MCF 10A (cell line): ENCODE results near the gene CACNB2. TPM values are rescaled to one million over a fixed set of nuclear protein-coding genes. Genes with fewer than 3 reads are reported as not detected.

Source experiments
- BruUV-seq: library from RNA; stranded (reverse); fragments of 400-500 nt; replicated peaks from 2 replicates; lab custom pipeline; 2021; lab: Mats Ljungman, UMichigan
- CTCF ChIA-PET: fragments of 300-600 bp; sonication (Branson Sonifier 250); formaldehyde crosslinking; extraction: SDS; loops from one replicate; lab custom pipeline; 2021; ENCODE audit warnings: antibody characterized with exemption, inconsistent platforms; lab: Yijun Ruan, JAX
- POLR2A ChIA-PET: fragments of 300-600, 350-650 bp; sonication (Branson Sonifier 250); formaldehyde crosslinking; extraction: SDS; loops from one replicate; lab custom pipeline; 2020; ENCODE audit warnings: antibody characterized with exemption, inconsistent platforms; lab: Yijun Ruan, JAX
- DNase-seq: peaks from one replicate; pipeline ENCODE4 v3.0.0-alpha.2; 2018; ENCODE audit not compliant: unreplicated experiment
- H3K27ac Mint-ChIP-seq: one replicate; pipeline ENCODE4 v1.8.0; 2022; ENCODE audit warnings: mild to moderate bottlenecking, low read depth, mixed read lengths; ENCODE audit not compliant: unreplicated experiment
- H3K27me3 Mint-ChIP-seq: one replicate; pipeline ENCODE4 v1.8.0; 2022; ENCODE audit warnings: mixed read lengths; ENCODE audit not compliant: insufficient read depth, unreplicated experiment
- H3K36me3 Mint-ChIP-seq: one replicate; pipeline ENCODE4 v1.8.0; 2022; ENCODE audit warnings: mild to moderate bottlenecking, moderate library complexity, mixed read lengths; ENCODE audit not compliant: insufficient read depth, unreplicated experiment
- H3K4me1 Mint-ChIP-seq: one replicate; pipeline ENCODE4 v1.8.0; 2022; ENCODE audit warnings: mixed read lengths; ENCODE audit not compliant: insufficient read depth, unreplicated experiment
- H3K4me3 Mint-ChIP-seq: one replicate; pipeline ENCODE4 v1.8.0; 2022; ENCODE audit warnings: mild to moderate bottlenecking, moderate library complexity, mixed read lengths; ENCODE audit not compliant: unreplicated experiment
- H3K9me3 Mint-ChIP-seq: one replicate; pipeline ENCODE4 v1.8.0; 2022; ENCODE audit warnings: mixed read lengths; ENCODE audit not compliant: unreplicated experiment
- CTCF ChIP-seq: fragments of 200-600 bp; IDR thresholded peaks from one replicate; pipeline ENCODE4 v1.8.0; 2022; ENCODE audit warnings: antibody characterized with exemption, mild to moderate bottlenecking; ENCODE audit not compliant: unreplicated experiment
- intact Hi-C: fragments of 100-400 bp; cut with micrococcal nuclease; formaldehyde crosslinking; loops from 2 replicates; pipeline ENCODE4 v1.14.1; 2022
- total RNA-seq: library from RNA; stranded (reverse); gene quantifications from 2 replicates; pipeline ENCODE4 v1.2.3, GENCODE V29; 2022

CACNB2 gene
- total RNA-seq, 1 experiment from 2014 or later = 3.3 TPM

- BruUV-seq = no TSS peak
- H3K36me3 Mint-ChIP-seq = no peaks in the 10 kb centered on the region
- POLR2A ChIA-PET = no interaction called here
- no peaks in the 10 kb centered on the region for H3K27me3 Mint-ChIP-seq
- no peak overlapping the region for H3K27ac Mint-ChIP-seq
- DNase-seq = no peak
- CTCF ChIA-PET = interaction anchor here (1.0 to 1.3 kb wide), 3 partner anchors 8 to 34 kb away, joined by 3 to 4 read pairs (median 3); no protein-coding TSS in a partner anchor
- H3K4me3 Mint-ChIP-seq = no peak overlapping the region
- H3K9me3 Mint-ChIP-seq = no peaks in the 10 kb centered on the region
- intact Hi-C loops = no loop called here
- no peak for TF ChIP-seq CTCF
- H3K4me1 Mint-ChIP-seq = no peaks in the 10 kb centered on the region
Measured at GRCh38 chr10:18278181-18278580, 138.0 kb downstream of the CACNB2 start.

- ChIA-PET POLR2A (no interaction called here), CTCF (no interaction called here)
- H3K36me3 Mint-ChIP-seq = no peaks in the 10 kb centered on the region
- no peak overlapping the region for H3K27ac Mint-ChIP-seq
- no TSS peak for BruUV-seq
- H3K4me3 Mint-ChIP-seq = no peak overlapping the region
- H3K27me3 Mint-ChIP-seq = no peaks in the 10 kb centered on the region
- H3K4me1 Mint-ChIP-seq = no peaks in the 10 kb centered on the region
- intact Hi-C loops = no loop called here
- H3K9me3 Mint-ChIP-seq = no peaks in the 10 kb centered on the region
- no peak for TF ChIP-seq CTCF
- peak; percentile 28 for DNase-seq
Measured at GRCh38 chr10:18279173-18279572, 138.9 kb downstream of the CACNB2 start.

GRCh38 chr10:18282094-18282493 is 141.9 kb downstream of the CACNB2 start:
- H3K27me3 Mint-ChIP-seq = no peaks in the 10 kb centered on the region
- no peaks in the 10 kb centered on the region for H3K9me3 Mint-ChIP-seq
- no peak for TF ChIP-seq CTCF
- BruUV-seq = no TSS peak
- ChIA-PET POLR2A (no interaction called here), CTCF (no interaction called here)
- intact Hi-C loops = no loop called here
- no peak overlapping the region for H3K4me3 Mint-ChIP-seq
- no peaks in the 10 kb centered on the region for H3K4me1 Mint-ChIP-seq
- H3K36me3 Mint-ChIP-seq = no peaks in the 10 kb centered on the region
- no peak overlapping the region for H3K27ac Mint-ChIP-seq
- no peak for DNase-seq

- intact Hi-C loops = no loop called here
- no peak overlapping the region for H3K4me3 Mint-ChIP-seq
- ChIA-PET CTCF (interaction anchor here (0.8 to 1.0 kb wide), 2 partner anchors 21 to 24 kb away, joined by 3 to 5 read pairs; no protein-coding TSS in a partner anchor), POLR2A (interaction anchor here (1.0 kb wide), 1 partner anchor 35 kb away, joined by 3 read pairs; no protein-coding TSS in a partner anchor)
- BruUV-seq = no TSS peak
- H3K4me1 Mint-ChIP-seq = no peaks in the 10 kb centered on the region
- H3K27me3 Mint-ChIP-seq = no peaks in the 10 kb centered on the region
- H3K9me3 Mint-ChIP-seq = no peaks in the 10 kb centered on the region
- H3K36me3 Mint-ChIP-seq = no peaks in the 10 kb centered on the region
- no peak overlapping the region for H3K27ac Mint-ChIP-seq
- DNase-seq = no peak
- TF ChIP-seq CTCF = no peak
Measured at GRCh38 chr10:18290651-18291313, 150.6 kb downstream of the CACNB2 start.
